ENCODE data around the gene FGF22.

GRCh38 chr19:656751-657559, 17.3 kb downstream of the FGF22 start:
- TF ChIP-seq CTCF (IDR thresholded peaks at IDR 0.05): no peak
- no peak for TF ChIP-seq POLR2A (IDR thresholded peaks at IDR 0.05)

All from esophagus squamous epithelium (tissue), 4 donors.